HuH-7.5 (cell line): ENCODE data around the gene NIPA2.

ENCODE experiments used
- DNase-seq: peaks from one replicate; pipeline ENCODE4 v3.0.0; 2011; ENCODE audit warnings: low spot score

NIPA2 gene

GRCh38 chr15:22839046-22839695, 705 bp downstream of the NIPA2 start:
- DNase-seq, result peak; percentile 8

GRCh38 chr15:22844421-22845288, 6.2 kb downstream of the NIPA2 start:
- DNase-seq, result no peak

- no peak for DNase-seq
These were observed 6.9 kb downstream of the NIPA2 start for GRCh38 chr15:22845289-22845900.

GRCh38 chr15:22846073-22846472, 7.6 kb downstream of the NIPA2 start:
- DNase-seq, result no peak

GRCh38 chr15:22850055-22850454, 11.6 kb downstream of the NIPA2 start:
- DNase-seq, result no peak

GRCh38 chr15:22851513-22851912, 13.0 kb downstream of the NIPA2 start:
- no peak for DNase-seq

GRCh38 chr15:22855791-22856190, 17.3 kb downstream of the NIPA2 start:
- DNase-seq, result no peak

- DNase-seq, result no peak
These were observed 18.2 kb downstream of the NIPA2 start for GRCh38 chr15:22856659-22857058.

GRCh38 chr15:22861161-22861560, 22.7 kb downstream of the NIPA2 start:
- DNase-seq, result no peak

GRCh38 chr15:22863356-22863755, 24.9 kb downstream of the NIPA2 start:
- no peak for DNase-seq

GRCh38 chr15:22866079-22866478, 27.6 kb downstream of the NIPA2 start:
- DNase-seq, result no peak

GRCh38 chr15:22867886-22868285, 29.4 kb downstream of the NIPA2 start:
- DNase-seq, result no peak

- no peak for DNase-seq
These were observed 30.0 kb downstream of the NIPA2 start for GRCh38 chr15:22868495-22868894.

GRCh38 chr15:22868928-22869327, 30.5 kb downstream of the NIPA2 start:
- no peak for DNase-seq

GRCh38 chr15:22869856-22870255, 31.4 kb downstream of the NIPA2 start:
- no peak for DNase-seq

GRCh38 chr15:22870865-22871264, 32.4 kb downstream of the NIPA2 start:
- no peak for DNase-seq

GRCh38 chr15:22871481-22872086, 33.1 kb downstream of the NIPA2 start:
- DNase-seq, result no peak

GRCh38 chr15:22872936-22873701, 34.7 kb downstream of the NIPA2 start:
- DNase-seq, result no peak

- DNase-seq, result no peak
These were observed 35.4 kb downstream of the NIPA2 start for GRCh38 chr15:22873841-22874240.

- no peak for DNase-seq
These were observed 35.8 kb downstream of the NIPA2 start for GRCh38 chr15:22874256-22874655.

- no peak for DNase-seq
These were observed 36.5 kb downstream of the NIPA2 start for GRCh38 chr15:22874966-22875365.

GRCh38 chr15:22877117-22877516, 38.7 kb downstream of the NIPA2 start:
- DNase-seq, result no peak
